Caco-2 (cell line): ENCODE data around the gene NEK10. TPM values are rescaled to one million over a fixed set of nuclear protein-coding genes. Genes with fewer than 3 reads are reported as not detected.

Experiments used
- BruUV-seq: library from RNA; stranded (reverse); fragments of 400-500 nt; replicated peaks from 2 replicates; lab custom pipeline; 2021; lab: Mats Ljungman, UMichigan
- CTCF ChIA-PET: fragments of 300-600 bp; sonication (Branson Sonifier 250); formaldehyde crosslinking; loops from one replicate; lab custom pipeline; 2022; ENCODE audit warnings: antibody characterized with exemption; lab: Charles Lee
- POLR2A ChIA-PET: fragments of 300-600 bp; sonication (Branson Sonifier 250); formaldehyde crosslinking; loops from one replicate; lab custom pipeline; 2022; ENCODE audit warnings: antibody characterized with exemption; lab: Charles Lee
- DNase-seq, 2 experiments: peaks; one replicate each; pipeline versions ENCODE4 v3.0.0 to v3.0.0-alpha.2; 2020 to 2022
- H3K27me3 ChIP-seq: replicated peaks from 2 replicates; pipeline ENCODE4 v1.6.0; 2011; ENCODE audit warnings: low read length; ENCODE audit not compliant: control insufficient read depth, insufficient read depth
- H3K36me3 ChIP-seq: 2 replicates; pipeline ENCODE4 v1.5.1; 2011; ENCODE audit warnings: low read length; ENCODE audit not compliant: control insufficient read depth, insufficient read depth
- H3K4me1 ChIP-seq: fragments of 250-450 bp; sonication (Bioruptor Pico); 2 replicates; pipeline ENCODE4 v1.5.1; 2020; ENCODE audit warnings: mild to moderate bottlenecking
- H3K4me3 ChIP-seq: 2 replicates; pipeline ENCODE4 v1.5.1; 2011; ENCODE audit warnings: low read depth, mild to moderate bottlenecking, control low read depth, low read length
- H3K9me3 ChIP-seq: fragments of 250-450 bp; sonication (Bioruptor Pico); 2 replicates; pipeline ENCODE4 v1.5.1; 2020; ENCODE audit warnings: mild to moderate bottlenecking, moderate library complexity
- H3K27ac Mint-ChIP-seq: one replicate; pipeline ENCODE4 v1.8.0; 2022; ENCODE audit warnings: mixed read lengths; ENCODE audit not compliant: unreplicated experiment
- H3K27me3 Mint-ChIP-seq: one replicate; pipeline ENCODE4 v1.8.0; 2022; ENCODE audit warnings: mixed read lengths; ENCODE audit not compliant: insufficient read depth, unreplicated experiment
- H3K36me3 Mint-ChIP-seq: one replicate; pipeline ENCODE4 v1.8.0; 2022; ENCODE audit warnings: mild to moderate bottlenecking, mixed read lengths; ENCODE audit not compliant: insufficient read depth, unreplicated experiment
- H3K4me1 Mint-ChIP-seq: one replicate; pipeline ENCODE4 v1.8.0; 2022; ENCODE audit warnings: low read depth, mixed read lengths; ENCODE audit not compliant: unreplicated experiment
- H3K4me3 Mint-ChIP-seq: one replicate; pipeline ENCODE4 v1.8.0; 2022; ENCODE audit warnings: mild to moderate bottlenecking, moderate library complexity, mixed read lengths; ENCODE audit not compliant: unreplicated experiment
- H3K9me3 Mint-ChIP-seq: one replicate; pipeline ENCODE4 v1.8.0; 2022; ENCODE audit warnings: mixed read lengths; ENCODE audit not compliant: unreplicated experiment
- intact Hi-C: fragments of 100-400 bp; cut with micrococcal nuclease; formaldehyde crosslinking; loops from one replicate; pipeline ENCODE4 v1.10.0; 2022; ENCODE audit not compliant: unreplicated experiment
- total RNA-seq: library from RNA; stranded (reverse); gene quantifications from 2 replicates; pipeline ENCODE4 v1.2.3, GENCODE V29; 2022
- TF ChIP-seq, protein P1 (sequence below), 2 experiments: fragments of 200-600 bp in 1 of 2; IDR thresholded peaks; 1 replicate in 1 of 2; 2 replicates in 1 of 2; pipeline versions ENCODE4 v1.5.1 to v1.8.0; 2011 to 2022; ENCODE audit warnings: antibody characterized with exemption in 1 of 2, control low read depth in 1 of 2, inconsistent platforms in 1 of 2, low read depth in 1 of 2, low read length in 1 of 2, mild to moderate bottlenecking in 1 of 2, moderate library complexity in 1 of 2; ENCODE audit not compliant: insufficient read depth in 1 of 2, severe bottlenecking in 1 of 2, unreplicated experiment in 1 of 2

Gene NEK10
- total RNA-seq, 1 experiment from 2014 or later, result 0.39 TPM

DNA sequence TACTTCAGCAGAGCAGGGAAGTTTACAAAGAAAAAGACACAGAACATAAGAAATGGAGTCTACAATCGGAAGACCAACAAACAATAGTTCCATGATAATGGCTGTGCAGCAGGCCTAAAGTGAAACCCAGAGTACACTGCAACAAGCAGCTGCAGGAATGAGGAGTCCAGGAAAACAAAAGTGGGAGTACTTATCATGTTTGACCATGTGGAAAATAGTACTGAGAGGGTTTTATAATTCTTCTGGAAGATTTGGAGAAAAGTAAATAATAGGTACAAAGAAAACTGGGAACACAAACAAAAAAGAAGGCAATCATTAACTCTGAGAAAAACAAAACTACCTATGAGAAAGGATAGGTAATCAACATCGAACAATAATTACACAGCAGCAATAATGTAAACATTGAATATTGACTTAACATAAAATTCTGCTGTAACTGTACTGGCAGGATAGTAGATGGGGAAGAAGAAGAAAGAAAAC, 87.5 kb downstream of the NEK10 start:
- Mint-ChIP-seq H3K9me3 (no peaks in the 10 kb centered on the region), H3K27me3 (no peaks in the 10 kb centered on the region), H3K27ac (no peak overlapping the region), H3K4me3 (no peak overlapping the region), H3K36me3 (no peaks in the 10 kb centered on the region), H3K4me1 (peaks cover 9% of the 10 kb centered on the region)
- Histone ChIP-seq H3K36me3 (no peaks in the 10 kb centered on the region), H3K4me3 (no peak overlapping the region), H3K4me1 (no peaks in the 10 kb centered on the region; the same call in 1 of the 2 replicates), H3K27me3 (no peaks in the 10 kb centered on the region), H3K9me3 (peaks cover 5% of the 10 kb centered on the region; the same call in 1 of the 2 replicates)
- intact Hi-C loops, result no loop called here
- TF ChIP-seq, protein P1, sequence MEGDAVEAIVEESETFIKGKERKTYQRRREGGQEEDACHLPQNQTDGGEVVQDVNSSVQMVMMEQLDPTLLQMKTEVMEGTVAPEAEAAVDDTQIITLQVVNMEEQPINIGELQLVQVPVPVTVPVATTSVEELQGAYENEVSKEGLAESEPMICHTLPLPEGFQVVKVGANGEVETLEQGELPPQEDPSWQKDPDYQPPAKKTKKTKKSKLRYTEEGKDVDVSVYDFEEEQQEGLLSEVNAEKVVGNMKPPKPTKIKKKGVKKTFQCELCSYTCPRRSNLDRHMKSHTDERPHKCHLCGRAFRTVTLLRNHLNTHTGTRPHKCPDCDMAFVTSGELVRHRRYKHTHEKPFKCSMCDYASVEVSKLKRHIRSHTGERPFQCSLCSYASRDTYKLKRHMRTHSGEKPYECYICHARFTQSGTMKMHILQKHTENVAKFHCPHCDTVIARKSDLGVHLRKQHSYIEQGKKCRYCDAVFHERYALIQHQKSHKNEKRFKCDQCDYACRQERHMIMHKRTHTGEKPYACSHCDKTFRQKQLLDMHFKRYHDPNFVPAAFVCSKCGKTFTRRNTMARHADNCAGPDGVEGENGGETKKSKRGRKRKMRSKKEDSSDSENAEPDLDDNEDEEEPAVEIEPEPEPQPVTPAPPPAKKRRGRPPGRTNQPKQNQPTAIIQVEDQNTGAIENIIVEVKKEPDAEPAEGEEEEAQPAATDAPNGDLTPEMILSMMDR (IDR thresholded peaks at IDR 0.05; ENCODE audit: insufficient read depth in 1 of 2, low read depth in 1 of 2, low read length in 1 of 2, severe bottlenecking in 1 of 2, unreplicated experiment in 1 of 2), result no peak
- POLR2A ChIA-PET, result no interaction called here
- DNase-seq, result peak in 1 of 2 experiments; percentile 7
- BruUV-seq, result no TSS peak
- CTCF ChIA-PET, result no interaction called here

GRCh38 chr3:27279123-27279522, 90.1 kb downstream of the NEK10 start:
- H3K4me3 ChIP-seq, result no peak overlapping the region
- H3K27me3 Mint-ChIP-seq, result no peaks in the 10 kb centered on the region
- BruUV-seq, result no TSS peak
- H3K36me3 ChIP-seq, result no peaks in the 10 kb centered on the region
- ChIA-PET CTCF (no interaction called here), POLR2A (no interaction called here)
- H3K36me3 Mint-ChIP-seq, result no peaks in the 10 kb centered on the region
- no peak overlapping the region for H3K27ac Mint-ChIP-seq
- peaks cover 9% of the 10 kb centered on the region for H3K4me1 Mint-ChIP-seq
- intact Hi-C loops, result loop anchor here (1.0 kb wide), 1 partner anchor 145 kb away; no protein-coding TSS in a partner anchor
- no peaks in the 10 kb centered on the region; the same call in 1 of the 2 replicates for H3K4me1 ChIP-seq
- peak in 1 of 2 experiments; percentile 9 for DNase-seq
- H3K9me3 ChIP-seq, result peaks cover 5% of the 10 kb centered on the region; the same call in 1 of the 2 replicates
- H3K9me3 Mint-ChIP-seq, result no peaks in the 10 kb centered on the region
- H3K27me3 ChIP-seq, result no peaks in the 10 kb centered on the region
- TF ChIP-seq, protein P1 (IDR thresholded peaks at IDR 0.05; ENCODE audit: insufficient read depth in 1 of 2, low read depth in 1 of 2, low read length in 1 of 2, severe bottlenecking in 1 of 2, unreplicated experiment in 1 of 2), result peak in 1 of 2 experiments; percentile 16
- no peak overlapping the region for H3K4me3 Mint-ChIP-seq

DNA sequence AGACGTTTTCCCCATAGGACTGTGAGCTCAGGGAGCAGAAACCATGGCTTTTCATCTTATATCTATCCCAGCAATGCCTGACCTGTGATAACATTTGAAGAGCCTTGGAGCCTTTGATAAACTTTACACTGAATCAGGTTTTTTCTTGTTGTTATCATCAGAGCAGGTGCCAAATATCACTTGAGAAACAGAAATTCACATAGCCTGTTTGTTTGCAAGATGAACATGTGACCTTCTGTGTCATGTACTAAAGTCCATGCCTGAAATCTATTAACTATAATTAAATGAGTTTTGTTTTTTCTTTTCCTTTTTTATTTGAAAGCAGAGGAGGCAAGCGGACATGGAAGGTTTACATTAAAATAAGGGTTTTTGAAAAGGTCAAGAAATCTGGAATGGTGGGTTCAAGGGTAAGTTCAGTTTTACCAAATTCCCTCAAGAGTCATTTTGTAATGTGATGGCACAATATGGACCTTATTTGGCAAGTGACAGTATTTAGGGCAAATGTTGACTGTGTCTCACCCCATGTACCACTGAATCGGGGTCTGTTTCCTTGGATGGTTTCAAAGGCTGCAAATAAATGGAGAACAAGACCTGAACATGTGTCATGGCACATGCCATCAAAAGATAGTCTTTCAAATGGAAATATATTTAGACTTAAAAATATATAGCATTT, 90.7 kb downstream of the NEK10 start:
- H3K4me1 ChIP-seq, result no peaks in the 10 kb centered on the region; the same call in 1 of the 2 replicates
- CTCF ChIA-PET, result no interaction called here
- H3K4me3 ChIP-seq, result no peak overlapping the region
- intact Hi-C loops, result loop anchor here (1.0 kb wide), 1 partner anchor 144 kb away; no protein-coding TSS in a partner anchor
- Mint-ChIP-seq H3K4me1 (peaks cover 9% of the 10 kb centered on the region), H3K4me3 (no peak overlapping the region), H3K36me3 (no peaks in the 10 kb centered on the region), H3K27ac (no peak overlapping the region), H3K27me3 (no peaks in the 10 kb centered on the region), H3K9me3 (no peaks in the 10 kb centered on the region)
- no peaks in the 10 kb centered on the region for H3K36me3 ChIP-seq
- POLR2A ChIA-PET, result no interaction called here
- no peak for DNase-seq
- no TSS peak for BruUV-seq
- TF ChIP-seq, protein P1 (IDR thresholded peaks at IDR 0.05; ENCODE audit: insufficient read depth in 1 of 2, low read depth in 1 of 2, low read length in 1 of 2, severe bottlenecking in 1 of 2, unreplicated experiment in 1 of 2), result no peak
- no peaks in the 10 kb centered on the region for H3K27me3 ChIP-seq
- peaks cover 5% of the 10 kb centered on the region; the same call in 1 of the 2 replicates for H3K9me3 ChIP-seq
